ENCODE data around the gene CFAP46.

DNA sequence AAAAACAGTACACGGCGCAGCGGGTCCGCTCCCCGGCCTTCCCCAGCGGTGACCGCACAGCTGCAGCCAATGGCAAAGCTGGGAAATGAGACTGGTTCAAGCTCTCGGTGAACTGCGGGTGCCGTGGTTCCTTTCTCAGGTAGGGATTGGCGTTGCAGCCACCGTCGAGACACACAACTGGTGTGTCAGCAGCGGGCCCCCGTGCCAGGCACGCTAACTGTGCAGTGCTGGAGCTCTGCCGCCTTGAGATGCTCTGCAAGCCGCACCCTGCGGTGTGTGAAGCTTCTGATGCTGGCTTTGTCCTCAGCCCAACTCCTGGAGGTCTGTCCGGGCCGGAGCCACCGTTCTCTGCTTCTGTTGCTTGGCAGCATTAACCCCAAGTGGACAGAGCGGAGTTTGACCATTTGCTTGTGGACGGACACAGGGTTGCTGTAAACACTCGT lies 135.8 kb downstream of the CFAP46 start:
- TF ChIP-seq ZNF274 (IDR thresholded peaks at IDR 0.05; ENCODE audit: low read depth, low read length) (no peak), YY1 (IDR thresholded peaks at IDR 0.05; ENCODE audit: insufficient read depth, insufficient read length) (no peak)
